ENCODE results near the gene C6orf62. TPM values are rescaled to one million over a fixed set of nuclear protein-coding genes. Genes with fewer than 3 reads are reported as not detected.
"Not testable (repeated sequence)": the region's sequence is repeated elsewhere in the genome, so short reads cannot be mapped to it uniquely, and the experiment has no call there.

C6orf62 gene
- total RNA-seq, 1 donor: 41.7 TPM

DNA sequence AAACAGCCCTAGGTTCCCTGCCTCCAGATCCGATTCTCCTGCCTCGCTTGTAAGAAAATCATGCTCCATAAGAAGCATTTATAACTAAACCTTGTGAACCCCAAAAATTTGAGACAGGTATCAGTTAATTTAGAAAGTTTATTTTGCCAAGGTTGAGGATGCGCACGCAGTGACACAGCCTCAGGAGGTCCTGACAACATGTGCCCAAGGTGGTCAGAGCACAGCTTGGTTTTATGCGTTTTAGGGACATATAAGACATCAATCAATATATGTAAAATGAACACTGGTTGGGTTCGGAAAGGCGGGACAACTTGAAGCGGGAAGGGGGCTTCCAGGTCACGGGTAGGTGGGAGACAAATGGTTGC lies 50.0 kb downstream of the C6orf62 start:
- DNase-seq (ENCODE audit: low read depth in 2 of 3, low spot score in 2 of 3): no peak

DNA sequence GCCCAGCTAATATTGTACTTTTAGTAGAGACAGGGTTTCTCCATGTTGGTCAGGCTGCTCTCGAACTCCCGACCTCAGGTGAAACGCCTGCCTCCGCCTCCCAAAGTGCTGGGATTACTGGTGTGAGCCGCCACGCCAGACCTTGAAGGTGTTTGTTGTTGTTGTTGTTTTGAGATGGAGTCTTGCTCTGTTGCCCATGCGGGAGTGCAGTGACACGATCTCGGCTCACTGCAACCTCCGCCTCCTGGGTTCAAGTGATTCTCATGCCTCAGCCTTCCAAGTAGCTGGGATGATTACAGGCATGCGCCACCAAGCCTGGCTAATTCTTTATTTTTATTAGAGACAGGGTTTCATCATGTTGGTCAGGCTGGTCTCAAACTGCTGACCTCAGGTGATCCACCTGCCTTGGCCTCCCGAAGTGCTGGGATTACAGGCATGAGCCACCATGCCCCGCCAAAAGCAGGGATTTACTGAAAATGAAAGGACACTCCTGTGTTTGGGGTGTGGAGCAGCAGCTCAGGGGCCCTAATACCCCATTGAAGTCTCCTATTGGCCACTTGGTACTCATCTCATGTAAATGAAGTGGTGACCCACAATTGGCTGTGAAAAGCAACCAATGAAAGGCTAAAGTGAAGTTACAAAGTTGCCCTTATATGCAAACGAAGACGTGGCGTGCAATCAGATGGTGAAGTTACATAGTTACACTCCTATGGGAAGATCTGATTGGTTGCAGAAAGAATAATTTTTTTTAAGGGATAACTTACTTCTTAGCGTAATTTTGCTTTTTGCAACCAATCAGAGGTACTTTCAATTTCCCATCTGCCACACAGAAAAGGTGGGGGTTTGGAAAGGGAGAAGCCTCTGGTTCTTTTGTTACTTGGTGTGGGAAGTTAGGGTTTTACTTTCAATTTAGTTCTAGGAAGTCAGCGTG lies 50.6 kb downstream of the C6orf62 start:
- DNase-seq (ENCODE audit: low read depth in 2 of 3, low spot score in 2 of 3): not testable (repeated sequence)

DNA sequence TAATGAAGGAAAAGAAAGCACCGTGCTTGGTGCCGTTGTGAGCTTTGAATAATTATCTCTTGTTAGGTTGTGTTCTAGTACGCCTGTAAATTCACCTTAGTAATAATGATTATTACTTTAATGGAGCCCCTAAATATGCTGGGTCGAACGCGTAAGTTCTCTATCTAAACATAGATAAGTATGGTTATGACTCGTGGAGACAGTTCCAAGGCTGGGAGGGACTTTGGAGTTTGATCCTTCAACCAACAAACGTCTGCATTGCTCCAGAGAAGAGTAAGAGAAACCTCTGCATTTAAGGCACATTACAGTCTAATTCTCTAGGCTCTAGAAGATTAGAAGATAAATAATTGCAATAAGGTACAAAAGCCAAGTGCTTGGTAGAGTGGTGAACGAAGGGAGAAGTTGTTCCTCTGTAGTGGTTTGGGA lies 51.6 kb downstream of the C6orf62 start:
- peak in 1 of 3 donors; percentile 31 for DNase-seq (ENCODE audit: low read depth in 2 of 3, low spot score in 2 of 3)

DNA sequence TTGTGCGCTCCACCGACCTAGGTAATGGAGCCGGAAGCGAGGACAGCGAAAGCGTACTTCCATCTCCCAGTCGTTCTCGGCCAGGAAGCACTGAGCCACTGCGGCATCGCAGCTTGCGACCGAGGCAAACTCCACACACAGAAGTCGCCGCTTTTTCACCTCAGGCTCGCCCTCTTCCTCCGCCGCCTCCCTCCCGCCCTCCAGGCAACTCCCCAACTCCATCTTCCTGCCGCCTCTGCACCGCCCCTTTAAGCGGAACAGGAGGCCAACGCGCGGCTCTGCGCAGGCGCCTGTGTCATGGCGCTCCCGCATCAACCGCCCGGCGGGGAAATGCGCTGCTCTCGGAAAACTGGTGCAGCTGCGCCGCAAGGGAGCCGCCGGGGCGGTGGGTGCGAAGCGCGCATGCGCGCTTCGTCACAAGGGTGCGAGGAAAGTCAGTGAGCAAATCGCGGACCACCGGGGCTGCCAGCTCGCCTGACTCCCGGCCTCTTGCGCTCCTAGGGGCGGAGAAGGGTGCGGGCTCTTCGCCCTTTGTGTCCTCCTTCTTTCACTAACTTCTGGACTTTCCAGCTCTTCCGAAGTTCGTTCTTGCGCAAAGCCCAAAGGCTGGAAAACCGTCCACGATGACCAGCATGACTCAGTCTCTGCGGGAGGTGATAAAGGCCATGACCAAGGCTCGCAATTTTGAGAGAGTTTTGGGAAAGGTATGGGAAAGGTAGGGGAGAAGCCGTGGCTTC lies 52.1 kb downstream of the C6orf62 start, which contains the start of the genes ACOT13 and TDP2:
Gene ACOT13 (plus strand): TSS at position 437 of the 737 bp plus-strand sequence. CDS start 187 bp downstream, at position 624.
Gene TDP2 (minus strand): TSS at position 259 of the 737 bp plus-strand sequence. CDS start 37 bp downstream, at position 222.
- DNase-seq (ENCODE audit: low read depth in 2 of 3, low spot score in 2 of 3): peak; percentile 98 to 100 (median 99)

DNA sequence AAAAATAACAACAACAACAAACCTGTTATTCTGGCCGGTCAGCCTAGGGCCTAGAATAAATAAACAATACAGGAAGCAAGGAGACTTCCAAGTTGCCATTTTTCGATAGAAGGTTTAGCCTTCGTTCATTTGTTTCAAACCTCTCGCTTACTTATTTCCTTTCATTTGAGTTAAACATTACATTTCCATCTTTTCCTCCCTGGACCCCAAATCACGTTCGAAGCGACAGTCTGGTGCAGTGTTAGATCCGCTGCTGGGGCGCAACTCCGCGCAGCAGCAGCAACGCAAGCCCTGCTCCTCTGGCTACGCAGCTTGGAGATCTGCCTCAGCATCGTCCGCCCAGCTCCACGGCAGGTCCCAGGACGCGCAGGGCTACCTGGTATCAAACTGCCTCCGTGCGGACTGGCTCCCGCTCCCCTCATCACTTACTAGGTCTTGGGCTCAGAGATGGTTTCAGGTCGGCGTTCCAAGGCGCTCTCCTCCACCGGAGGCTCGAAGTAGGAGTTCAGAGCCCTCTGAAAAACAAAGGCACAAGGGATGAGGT lies 52.8 kb downstream of the C6orf62 start:
- DNase-seq (ENCODE audit: low read depth in 2 of 3, low spot score in 2 of 3): peak in 2 of 3 donors; percentile 42 to 45

DNA sequence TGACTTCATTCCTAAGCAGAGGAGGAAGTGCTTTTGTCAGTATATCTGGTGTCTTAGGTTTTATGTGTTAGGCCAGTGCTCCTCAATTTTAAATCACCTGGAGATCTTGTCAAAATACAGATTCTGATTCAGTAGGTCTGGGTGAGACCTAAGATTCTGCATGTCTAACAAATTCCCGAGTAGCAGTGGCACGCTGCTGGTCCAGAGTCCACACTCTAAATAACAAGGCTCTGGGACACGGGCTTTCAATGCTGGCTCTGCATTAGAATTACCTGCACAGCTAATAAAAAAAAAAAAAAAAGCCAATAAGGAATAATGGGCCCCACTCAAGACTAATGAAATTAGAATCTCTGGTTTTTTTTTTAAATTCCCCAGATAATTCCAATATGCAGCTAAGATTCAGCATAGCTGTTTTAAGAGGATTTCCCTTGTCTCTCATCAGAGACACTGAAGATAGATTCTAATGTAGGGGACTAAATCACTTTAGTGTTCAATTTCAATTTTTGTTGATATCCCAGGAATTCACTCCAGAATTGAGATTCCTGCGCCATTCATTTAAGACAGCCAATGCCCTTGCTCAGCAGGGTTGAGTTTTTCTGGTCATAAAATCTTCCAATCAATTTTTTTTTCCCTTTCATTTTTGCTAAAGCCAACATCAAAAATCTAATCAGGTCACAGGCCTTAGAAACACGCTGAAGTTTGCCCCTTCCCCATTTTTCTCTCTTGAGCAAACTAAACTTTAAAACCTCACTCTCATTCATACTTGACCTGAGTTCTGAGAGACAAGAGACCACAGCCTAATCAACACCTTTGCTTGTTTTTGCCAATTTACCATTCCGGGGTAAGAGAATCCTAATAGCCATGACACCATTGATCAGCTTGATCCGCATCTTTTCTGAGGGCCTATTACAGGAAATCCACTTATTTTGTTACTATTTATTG lies 54.6 kb downstream of the C6orf62 start:
- DNase-seq (ENCODE audit: low read depth in 2 of 3, low spot score in 2 of 3): no peak

DNA sequence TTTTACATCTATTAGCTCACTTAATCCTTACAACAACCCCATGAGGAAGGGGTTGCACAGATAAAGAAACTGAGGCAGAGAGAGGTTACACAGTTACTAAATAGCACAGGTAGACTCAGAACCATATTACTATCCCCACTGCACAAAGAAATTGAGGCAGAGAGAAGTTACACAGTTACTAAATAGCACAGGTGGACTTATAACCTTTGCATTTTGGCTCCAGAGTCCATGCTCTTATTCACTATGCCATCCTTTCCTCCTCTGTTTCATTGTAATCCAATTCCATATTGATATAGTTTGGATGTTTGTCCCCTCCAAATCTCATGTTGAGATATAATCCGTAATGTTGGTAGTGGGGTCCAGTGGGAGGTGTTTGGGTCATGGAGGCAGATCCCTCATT lies 55.8 kb downstream of the C6orf62 start:
- DNase-seq (ENCODE audit: low read depth in 2 of 3, low spot score in 2 of 3): no peak

DNA sequence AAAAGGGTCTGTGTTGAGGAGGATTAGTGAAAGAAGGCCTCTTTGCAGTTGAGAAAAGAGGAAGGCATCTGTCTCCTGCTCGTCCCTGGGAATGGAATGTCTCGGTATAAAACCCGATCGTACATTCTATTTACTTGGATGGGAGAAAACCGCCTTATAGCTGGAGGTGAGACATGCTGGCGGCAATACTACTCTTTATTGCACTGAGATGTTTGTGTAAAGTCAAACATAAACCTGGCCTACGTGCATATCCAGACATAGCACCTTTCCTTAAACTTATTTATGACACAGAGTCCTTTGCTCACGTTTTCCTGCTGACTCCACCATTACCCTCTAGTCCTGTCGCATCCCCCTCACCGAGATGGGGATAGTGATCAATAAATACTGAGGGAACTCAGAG lies 56.7 kb downstream of the C6orf62 start:
- DNase-seq (ENCODE audit: low read depth in 2 of 3, low spot score in 2 of 3): no peak

DNA sequence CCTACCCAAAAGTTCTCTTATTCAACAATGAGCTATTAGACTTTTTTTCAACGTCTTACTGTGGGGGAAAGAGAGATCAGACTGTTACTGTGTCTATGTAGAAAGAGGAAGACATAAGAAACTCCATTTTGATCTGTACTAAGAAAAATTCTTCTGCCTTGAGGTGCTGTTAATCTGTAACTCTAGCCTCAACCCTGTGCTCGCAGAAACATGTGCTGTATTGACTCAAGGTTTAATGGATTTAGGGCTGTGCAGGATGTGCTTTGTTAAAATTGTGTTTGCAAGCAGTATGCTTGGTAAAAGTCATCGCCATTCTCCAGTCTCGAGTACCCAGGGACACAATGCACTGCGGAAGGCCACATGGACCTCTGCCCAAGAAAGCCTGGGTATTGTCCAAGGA lies 57.2 kb downstream of the C6orf62 start:
- not testable (repeated sequence) for DNase-seq (ENCODE audit: low read depth in 2 of 3, low spot score in 2 of 3)

DNA sequence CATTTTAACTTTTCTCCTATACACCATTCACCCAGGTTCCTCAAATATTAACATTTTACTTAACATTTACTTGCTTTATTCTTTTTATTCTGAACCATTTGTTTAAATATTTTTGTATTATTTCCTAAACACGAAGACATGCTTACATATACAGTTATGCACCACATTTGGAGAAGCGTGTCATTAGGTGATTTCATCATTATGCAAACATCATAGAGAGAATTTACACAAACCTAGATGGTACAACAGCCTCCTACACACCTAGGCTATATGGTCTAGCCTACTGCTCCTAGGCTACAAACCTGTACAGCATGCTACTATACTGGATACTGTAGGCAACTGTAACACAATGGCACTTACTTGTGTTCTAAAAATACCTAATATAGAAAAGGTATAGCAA lies 58.8 kb downstream of the C6orf62 start:
- DNase-seq (ENCODE audit: low read depth in 2 of 3, low spot score in 2 of 3): no peak

DNA sequence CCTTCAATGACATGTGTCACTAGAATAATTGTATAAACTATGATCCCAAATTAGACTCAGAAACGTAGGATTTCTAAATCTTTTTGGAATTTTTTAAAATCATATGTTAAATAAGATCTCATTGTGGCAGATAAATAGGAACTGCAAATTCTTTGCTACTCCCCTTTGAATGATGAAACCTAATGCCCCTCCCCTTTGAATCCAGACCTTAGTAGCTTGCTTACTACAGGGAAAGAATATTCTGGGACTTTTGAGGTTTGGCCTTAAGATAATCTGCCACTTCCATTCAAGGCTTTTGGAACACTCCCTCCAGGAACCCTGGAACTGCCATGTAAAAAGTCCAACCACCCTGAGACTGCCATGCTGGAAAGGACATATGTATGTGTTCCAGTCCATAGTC lies 59.4 kb downstream of the C6orf62 start:
- DNase-seq (ENCODE audit: low read depth in 2 of 3, low spot score in 2 of 3): no peak

DNA sequence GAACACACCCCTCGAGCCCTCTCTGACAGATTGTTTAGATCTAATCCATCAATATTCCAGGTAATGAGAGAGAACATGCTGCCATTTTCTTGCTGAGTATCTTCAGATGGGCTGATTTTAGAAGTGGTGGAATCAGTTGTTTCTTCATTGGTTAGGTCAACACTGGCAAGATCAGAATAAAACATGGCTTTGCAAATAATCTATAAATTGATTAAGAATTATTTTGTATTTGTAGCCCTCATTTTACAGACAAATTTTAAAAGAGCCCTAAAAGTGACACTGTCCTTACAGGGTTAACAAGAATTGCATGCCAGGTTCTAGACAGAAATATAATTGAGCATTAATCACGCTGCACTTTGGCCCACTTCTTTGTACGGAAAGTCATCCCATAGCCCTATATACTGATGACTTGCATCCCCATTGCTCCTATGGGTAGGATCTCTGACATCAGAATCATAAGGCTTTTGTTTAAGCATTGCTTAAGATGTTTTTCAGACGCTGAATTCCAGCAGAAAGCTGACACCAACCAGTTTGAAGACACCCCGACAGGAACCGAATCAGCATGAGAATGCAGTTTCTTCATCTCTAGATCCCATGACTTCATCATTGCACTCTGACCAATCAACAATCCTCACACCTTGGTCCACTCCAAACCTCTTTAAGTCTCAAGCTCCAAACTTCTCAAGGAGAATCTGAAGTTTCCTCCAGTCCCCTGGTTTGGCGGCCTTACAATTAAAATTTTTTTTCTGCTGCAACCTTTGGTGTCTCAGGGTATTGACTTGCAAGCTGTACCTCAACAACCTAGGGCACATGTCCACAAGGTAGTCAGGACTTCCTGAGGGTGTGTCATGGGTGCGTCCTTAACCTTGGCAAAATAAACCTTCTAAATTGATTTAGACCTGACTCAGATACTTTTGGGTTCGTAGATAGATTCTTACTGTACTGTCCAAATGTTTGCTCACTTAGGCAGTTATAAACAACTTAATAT lies 60.1 kb downstream of the C6orf62 start:
- DNase-seq (ENCODE audit: low read depth in 2 of 3, low spot score in 2 of 3): no peak

DNA sequence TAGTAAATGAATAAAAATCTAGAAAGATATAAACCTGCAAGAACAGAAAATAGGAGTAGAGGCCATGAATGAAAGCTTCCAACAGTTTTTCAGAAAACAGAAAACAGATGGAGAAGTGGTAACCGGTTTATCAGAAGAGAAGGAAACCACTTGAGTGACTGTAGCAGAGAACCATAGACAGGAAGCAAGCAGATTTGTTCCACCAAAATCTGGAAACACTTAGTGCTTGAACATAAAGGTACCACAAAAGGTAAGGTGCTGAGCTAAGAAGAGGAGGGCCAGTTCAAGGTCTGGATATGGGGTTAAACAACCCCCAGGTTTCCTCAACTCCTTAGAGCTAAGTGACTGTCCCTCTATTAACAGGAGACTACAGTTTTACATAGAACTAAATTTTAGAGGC lies 63.7 kb downstream of the C6orf62 start:
- DNase-seq (ENCODE audit: low read depth in 2 of 3, low spot score in 2 of 3): peak in 1 of 3 donors; percentile 24

Other genes with a start within 250 kb of the C6orf62 start
- 3.0 TPM for gene GPLD1, start 229.6 kb downstream of the C6orf62 start, total RNA-seq
- 14.5 TPM for gene ALDH5A1, start 224.2 kb downstream of the C6orf62 start, total RNA-seq
- under 0.01 TPM for gene KIAA0319, start 73.0 kb downstream of the C6orf62 start, total RNA-seq
- gene TDP2, start 52.3 kb downstream of the C6orf62 start, total RNA-seq: 11.8 TPM
- 3.8 TPM for gene ACOT13, start 52.1 kb downstream of the C6orf62 start, total RNA-seq
- 13.5 TPM for gene GMNN, start 55.8 kb upstream of the C6orf62 start, total RNA-seq
- gene ARMH2, start 79.8 kb upstream of the C6orf62 start, total RNA-seq: 0.54 TPM
- gene RIPOR2, start 216.8 kb upstream of the C6orf62 start, total RNA-seq: 55.5 TPM

All from hematopoietic multipotent progenitor cell (in vitro differentiated cells).